GM19023 (cell line): Measurements from ENCODE around the gene FRMD5.
"Not testable (repeated sequence)": the region's sequence is repeated elsewhere in the genome, so short reads cannot be mapped to it uniquely, and the experiment has no call there.

Experiments used
- ATAC-seq: cut with Tn5 transposase; IDR thresholded peaks from one replicate; pipeline ENCODE4 v1.9.1; 2021; ENCODE audit warnings: mild to moderate bottlenecking, moderate library complexity; ENCODE audit not compliant: unreplicated experiment

Gene FRMD5

DNA sequence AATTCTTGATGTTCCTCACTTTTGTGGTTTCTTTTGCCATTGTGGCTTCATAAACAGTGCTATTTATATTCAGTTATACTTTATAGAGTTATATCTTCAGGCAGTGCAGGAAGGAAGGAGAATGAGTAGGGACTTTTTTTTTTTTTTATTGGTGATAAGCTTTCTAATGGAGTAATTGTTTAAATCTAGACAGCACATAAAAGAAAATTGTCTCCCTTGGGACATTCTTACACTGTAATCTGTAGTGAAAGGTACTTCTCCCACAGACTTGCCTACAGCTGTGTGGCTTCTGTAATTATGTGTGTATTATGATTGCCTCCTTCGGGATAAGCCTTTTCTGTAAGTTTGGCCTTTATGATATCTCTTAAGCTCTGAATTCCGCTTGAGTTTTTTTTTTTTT, 326.7 kb downstream of the FRMD5 start:
- no peak for ATAC-seq

DNA sequence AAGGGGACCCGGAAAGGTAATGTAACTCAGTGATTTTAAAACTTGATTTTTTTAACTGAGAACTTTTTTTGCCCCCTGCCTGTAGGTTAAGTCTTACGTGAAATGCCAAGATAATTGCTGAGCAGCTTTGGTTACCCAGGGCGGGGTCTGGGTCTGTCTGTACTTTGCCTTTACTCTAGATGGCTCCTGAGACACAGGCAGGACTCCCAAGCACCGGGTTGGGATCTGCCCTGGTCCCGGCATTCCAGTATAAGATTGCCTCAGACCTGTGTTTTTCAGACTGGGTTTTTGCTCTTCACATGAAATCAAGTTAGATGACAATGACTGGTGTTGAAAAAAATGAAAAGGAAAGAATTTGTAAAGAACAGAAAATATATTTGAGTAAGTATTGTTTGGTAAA, 328.0 kb downstream of the FRMD5 start:
- ATAC-seq = no peak

DNA sequence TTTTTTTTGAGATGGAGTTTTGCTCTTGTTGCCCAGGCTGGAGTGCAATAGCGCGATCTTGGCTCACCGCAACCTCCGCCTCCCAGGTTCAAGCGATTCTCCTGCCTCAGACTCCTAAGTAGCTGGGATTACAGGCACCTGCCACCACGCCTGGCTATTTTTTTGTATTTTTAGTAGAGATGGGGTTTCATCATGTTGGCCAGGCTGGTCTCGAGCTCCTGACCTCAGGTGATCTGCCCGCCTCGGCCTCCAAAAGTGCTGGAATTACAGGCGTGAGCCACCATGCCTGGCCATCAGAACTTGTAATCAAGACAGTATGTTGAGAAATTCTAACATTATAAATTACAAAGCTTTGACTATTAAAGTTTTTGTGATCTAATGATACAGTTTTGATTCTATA, 328.4 kb downstream of the FRMD5 start:
- not testable (repeated sequence) for ATAC-seq

DNA sequence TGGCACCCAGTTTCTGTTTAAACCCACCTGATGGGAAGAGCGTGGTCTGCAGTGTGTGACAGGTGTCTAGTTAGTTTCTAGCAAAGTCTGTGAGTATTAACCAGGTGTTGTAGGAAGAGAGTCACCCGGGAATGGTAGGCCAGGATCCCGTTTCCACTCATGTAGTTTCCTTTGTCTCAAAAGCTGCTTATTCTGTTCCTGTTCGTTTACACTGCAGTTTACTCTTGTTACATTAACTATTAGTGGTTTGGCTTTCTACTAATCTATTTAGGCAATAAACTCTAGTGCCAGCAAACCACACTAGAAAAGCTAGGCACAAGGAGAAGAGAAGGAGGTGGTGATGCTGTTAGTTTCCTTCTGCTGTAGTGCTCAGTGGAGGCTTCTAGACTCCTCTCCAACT, 335.5 kb downstream of the FRMD5 start:
- ATAC-seq = no peak

DNA sequence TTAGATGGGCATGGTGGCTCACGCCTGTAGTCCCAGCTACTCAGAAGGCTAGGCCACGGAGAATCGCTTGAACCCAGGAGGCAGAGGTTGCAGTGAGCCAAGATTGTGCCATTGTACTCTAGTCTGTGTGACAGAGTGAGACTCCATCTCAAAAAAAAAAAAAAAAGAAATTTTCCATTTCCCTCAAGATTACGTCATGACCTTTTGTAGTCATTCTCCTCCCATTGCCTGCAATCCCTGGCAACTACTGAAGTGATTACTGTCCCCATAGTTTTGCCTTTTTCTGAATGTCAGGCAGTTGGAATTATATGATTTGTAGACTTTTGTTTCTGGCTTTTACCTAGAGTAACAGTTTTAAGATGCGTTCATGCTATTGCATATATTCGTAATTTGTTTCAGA, 340.3 kb downstream of the FRMD5 start:
- no peak for ATAC-seq

DNA sequence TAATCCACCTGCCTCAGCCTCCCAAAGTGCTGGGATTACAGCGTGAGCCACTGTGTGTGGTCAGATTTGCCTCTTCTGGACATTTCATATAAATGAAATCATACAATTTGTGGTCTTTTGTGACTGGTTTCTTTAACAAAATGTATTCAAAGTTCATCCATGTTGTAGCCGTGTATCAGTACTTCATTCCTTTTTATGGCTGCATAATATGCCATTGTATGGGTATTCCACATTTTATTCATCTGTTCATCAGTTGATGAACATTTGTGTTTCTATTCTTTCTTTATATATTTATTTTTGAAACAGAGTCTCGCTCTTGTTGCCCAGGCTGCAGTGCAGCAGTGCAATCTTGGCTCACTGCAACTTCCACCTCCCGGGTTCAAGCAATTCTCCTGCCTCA, 342.5 kb downstream of the FRMD5 start:
- no peak for ATAC-seq

DNA sequence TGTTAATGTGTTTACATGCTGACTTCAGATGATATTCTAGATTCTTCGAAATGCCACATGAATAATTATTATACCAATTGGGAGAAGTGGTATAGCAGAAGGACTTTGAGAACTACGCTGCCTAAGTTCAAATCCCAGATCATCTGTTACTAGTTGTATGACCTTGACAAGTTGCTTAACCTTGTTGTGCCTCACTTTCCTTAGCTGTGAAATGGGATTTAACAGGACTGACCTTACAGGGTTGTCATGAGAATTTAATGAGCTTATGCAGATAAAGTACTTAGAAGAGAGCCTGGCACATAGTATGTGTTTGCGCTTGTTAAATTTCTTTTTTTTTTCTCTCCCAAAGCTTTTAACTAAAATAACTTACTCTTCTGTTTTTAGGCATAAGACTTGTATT, 343.8 kb downstream of the FRMD5 start:
- ATAC-seq = no peak

DNA sequence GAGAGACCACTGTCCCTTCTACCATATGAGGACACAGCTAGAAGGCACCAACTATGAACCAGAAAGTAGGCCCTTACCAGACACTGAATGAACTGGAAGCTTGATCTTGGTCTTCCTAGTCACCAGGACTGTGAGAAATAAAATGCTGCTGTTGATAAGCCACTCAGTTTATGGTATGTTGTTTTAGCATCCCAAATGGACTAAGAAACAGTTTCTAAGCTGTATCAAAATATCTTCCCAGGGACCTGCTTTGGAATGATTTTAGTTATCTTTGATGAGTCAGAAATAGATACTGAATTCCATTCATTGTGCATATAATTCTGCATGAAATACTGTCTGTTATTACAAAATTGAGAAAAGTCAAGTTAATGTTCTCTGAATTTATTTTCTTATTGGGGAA, 349.6 kb downstream of the FRMD5 start:
- ATAC-seq = no peak

DNA sequence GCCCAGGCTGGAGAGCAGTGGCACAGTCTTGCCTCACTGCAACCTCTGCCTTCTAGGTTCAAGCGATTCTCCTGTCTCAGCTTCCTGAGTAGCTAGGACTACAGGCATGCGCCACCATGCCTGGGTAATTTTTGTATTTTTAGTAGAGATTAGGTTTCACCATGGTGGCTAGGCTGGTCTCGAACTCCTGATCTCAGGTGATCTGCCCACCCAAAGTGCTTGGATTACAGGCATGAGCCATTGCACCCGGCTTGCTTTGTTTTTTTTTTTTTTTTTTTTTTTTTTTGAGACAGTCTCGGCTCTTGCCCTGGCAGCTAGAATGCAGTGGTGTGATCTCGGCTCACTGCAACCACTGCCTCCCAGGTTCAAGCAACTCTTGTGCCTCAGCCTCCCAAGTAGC, 362.6 kb downstream of the FRMD5 start:
- not testable (repeated sequence) for ATAC-seq

DNA sequence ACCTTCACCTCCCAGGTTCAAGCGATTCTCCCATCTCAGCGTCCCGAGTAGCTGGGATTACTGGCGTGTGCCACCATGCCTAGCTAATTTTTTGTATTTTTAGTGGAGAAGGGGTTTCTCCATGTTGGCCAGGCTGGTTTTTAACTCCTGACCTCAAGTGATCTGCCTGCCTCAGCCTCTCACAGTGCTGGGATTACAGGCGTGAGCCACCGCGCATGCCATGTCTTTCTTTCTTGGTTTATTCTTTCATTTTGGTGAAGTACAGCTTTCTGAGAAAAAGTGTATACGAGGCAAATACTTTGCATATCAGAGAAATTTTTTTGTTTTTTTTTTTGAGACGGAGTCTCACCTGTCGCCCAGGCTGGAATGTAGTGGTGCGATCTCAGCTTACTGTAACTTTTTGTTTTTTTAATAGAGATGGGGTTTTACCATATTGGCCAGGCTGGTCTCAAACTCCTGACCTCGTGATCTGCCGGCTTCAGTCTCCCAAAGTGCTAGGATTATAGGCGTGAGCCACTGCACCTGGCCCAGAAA, 363.5 kb downstream of the FRMD5 start:
- ATAC-seq = not testable (repeated sequence)

DNA sequence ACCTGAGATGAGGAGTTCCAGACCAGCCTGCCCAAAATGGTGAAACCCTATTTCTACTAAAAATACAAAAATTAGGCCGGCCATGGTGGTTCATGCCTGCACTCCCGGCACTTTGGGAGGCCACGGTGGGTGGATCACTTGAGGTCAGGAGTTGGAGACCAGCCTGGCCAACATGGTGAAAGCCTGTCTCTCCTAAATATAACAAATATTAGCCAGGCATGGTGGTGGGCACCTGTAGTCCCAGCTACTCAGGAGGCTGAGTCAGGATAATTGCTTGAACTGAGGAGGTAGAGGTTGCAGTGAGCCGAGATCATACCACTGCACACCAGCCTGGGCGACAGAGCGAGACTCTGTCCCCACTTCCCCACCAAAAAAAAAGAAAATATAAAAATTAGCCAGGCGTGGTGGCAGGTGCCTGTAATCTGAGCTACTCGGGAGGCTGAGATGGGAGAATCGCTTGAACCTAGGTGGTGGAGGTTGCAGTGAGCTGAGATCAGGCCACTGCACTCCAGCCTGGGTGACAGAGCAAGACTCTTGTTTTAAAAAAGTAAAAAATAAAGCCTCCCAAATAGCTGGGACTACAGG, 364.3 kb downstream of the FRMD5 start:
- ATAC-seq = not testable (repeated sequence)

DNA sequence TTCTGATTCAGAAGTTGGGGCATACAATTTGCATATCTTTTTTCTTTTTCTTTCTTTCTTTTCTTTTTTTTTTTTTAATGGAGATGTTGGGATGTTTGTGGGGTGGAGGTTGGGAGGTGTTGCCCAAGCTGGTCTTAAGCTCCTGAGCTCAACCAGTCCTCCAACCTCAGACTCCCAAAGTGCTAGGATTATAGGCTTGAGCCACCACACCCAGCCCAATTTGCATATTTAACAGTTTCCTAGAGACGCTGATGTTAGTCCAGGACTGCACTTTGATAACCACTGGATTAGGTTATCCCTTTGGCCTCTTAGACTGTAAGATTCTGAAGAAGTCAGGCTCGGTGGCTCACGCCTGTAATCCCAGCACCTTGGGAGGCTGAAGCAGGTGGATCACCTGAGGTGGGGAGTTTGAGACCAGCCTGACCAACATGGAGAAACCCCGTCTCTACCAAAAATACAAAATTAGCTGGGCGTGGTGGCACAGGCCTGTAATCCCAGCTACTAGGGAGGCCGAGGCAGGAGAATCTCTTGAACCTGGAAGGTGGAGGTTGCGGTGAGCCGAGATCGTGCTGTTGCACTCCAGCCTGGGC, 365.0 kb downstream of the FRMD5 start:
- not testable (repeated sequence) for ATAC-seq

DNA sequence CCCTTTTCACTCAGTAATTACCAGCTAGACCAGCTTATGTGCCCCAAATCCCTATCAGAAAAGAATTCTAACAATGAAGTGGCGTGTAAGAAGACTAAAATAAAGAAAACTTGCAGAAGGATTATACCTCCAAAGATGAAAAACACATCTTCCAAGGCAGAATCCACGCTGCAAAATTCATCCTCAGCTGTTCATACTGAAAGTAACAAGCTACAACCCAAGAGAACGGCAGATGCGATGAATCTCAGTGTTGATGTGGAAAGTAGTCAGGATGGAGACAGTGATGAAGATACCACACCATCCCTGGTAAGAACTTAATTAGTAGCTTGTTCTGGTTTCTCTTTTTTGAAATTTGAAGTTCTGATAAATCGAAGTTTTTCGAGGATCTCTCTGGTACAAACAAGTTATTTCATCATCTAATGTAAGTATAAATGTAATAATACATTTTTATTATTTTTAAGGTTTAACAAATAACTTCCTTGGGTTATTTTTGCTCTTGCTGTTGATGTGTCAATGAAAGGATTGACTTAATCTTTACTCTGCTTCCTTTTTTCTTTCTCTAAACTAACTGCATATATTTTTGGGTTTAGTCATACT, 366.9 kb downstream of the FRMD5 start:
- ATAC-seq = no peak

DNA sequence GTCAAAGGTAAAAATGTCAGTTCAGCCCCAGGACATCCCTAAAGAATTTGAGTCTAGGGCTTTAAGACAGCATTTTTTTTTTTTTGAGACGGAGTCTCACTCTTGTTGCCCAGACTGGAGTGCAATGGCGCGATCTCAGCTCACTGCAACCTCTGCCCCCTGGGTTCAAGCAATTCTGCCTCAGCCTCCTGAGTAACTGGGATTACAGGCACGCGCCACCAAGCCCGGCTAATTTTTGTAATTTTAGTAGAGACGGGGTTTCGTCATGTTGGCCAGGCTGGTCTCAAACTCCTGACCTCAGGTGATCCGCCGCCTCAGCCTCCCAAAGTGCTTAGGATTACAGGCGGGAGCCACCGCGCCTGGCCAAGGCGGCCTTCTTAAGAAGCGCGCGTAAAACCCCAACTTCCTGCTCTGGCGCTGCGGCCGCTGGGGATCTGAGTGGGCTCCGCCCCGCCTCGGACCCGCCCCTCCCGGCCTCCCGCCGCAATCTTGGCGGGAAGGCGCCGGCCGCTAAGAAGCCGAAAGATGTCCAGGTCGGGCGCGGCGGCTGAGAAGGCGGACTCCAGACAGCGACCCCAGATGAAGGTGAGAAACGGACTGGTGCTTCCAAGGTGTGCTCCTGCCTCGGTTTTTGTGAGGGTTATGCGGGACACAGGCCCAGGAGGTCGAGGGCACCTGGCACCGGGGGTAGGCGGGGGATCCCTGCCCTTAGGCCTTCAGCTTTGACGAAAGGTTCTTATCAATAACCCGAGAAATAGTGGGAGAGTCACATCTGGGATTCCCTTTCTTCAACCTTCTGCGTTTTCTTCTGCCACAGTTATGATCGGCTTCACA, 368.3 kb downstream of the FRMD5 start, which contains the start of gene WDR76:
WDR76 (plus strand) TSS at position 495 of the 834 bp plus-strand sequence; CDS start at position 526, 31 bp downstream.
- peak; percentile 62 for ATAC-seq

DNA sequence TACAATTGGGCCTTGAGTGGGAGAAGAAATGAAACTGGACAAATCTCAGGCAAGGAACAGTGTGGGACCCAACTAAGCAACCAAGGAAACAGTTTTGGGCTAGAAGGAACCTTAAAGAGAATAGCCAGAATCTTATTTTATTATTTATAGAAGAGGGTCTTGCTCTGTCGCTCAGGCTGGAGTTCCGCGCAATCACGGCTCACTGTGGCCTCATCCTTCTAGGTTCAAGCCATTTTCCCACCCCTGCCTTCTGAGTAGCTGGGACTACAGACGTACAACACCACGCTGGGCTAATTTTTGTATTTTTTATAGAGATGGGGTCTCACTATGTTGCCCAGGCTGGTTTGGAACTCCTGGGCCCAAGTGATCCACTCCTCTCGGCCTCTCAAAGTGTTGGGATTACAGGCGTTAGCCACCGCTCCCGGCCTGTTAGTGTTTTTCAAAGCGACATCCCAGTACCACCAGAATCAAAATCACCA, 369.0 kb downstream of the FRMD5 start:
- ATAC-seq = no peak

DNA sequence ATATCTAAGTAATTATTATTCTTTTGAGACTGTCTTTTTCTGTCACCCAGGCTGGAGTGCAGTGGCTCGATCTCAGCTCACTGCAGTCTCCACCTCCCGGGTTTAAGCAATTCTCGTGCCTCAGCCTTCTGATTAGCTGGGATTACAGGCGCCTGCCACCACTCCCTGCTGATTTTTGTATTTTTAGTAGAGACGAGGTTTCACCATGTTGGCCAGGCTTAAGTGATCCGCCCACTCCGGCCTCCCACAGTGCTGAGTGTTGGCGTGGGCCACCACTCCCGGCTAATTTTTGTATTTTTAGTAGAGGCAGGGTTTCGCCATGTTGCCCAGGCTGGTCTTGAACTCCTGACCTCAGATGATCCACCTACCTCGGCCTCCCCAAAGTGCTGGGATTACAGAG, 369.8 kb downstream of the FRMD5 start:
- ATAC-seq = not testable (repeated sequence)

DNA sequence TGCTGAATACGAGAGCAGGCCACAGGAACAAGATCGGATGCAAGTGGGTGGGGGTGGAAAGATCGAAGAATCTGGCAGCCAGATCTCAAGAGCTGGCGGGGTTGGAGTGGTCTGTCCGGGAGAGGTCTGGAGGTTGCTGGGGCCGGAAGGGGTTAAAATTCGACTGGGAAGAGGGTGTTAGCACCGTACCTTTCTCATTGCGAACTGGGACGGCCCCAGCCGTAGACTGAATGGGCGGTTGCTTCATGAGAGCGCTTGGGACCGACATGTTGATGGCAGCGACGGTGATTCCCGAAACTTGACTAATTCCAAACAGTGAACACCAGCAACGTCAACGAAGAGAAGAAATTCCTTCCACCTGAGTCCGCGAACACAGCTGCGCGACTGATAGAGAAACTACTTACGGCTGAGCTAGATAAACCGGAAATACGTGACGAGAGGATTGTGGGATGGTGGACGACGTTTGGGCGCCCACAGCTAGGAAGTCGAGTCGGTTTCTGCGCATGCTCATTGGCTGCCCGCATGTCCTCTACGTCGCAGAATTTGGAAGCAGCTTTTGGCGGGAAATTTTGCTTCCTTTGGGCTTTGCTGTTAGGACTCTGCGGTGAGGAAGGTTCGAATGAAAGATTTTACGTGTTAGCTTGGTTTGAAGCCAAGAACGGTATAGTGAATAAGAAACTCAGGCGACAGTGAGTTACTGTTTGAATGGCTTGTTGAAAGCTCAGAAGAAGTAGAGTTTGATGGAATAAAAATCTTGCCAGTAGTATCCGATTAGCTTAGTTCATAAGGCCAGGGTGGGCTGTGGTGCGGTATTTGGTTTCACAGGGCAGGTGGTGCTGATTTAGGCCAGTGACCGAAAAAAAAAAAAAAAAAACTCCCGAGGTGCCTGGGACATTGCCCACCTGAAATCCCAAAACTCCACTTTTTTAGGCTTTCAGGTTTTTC, 370.5 kb downstream of the FRMD5 start, which contains the start of gene MFAP1:
MFAP1 (minus strand) TSS at position 389 of the 945 bp plus-strand sequence; CDS start at position 268, 121 bp downstream.
- ATAC-seq = peak; percentile 71

DNA sequence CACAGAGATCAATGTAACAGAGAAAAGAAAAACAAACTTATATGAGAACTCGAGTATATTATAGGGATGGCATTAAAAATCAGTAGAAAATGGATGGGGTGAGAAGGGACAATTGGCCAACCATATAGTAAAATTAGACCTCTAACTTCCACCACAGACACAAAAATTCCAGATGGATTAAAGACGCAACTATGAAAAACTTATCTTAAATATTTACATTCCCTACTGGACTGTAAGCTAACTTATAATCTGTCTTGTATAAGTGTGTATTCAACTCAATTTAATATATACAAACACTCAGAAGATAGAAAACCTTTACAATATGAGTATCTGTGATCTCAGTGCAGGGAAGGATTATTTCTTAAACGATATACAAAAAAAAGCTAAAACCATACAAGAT, 373.6 kb downstream of the FRMD5 start:
- no peak for ATAC-seq
